Spinal cord (tissue), 10 donors: ENCODE data around the gene C6orf132. TPM values are rescaled to one million over a fixed set of nuclear protein-coding genes. Genes with fewer than 3 reads are reported as not detected.

Source experiments
- DNase-seq, 6 donors: peaks; one replicate each; pipeline versions ENCODE4 v3.0.0 to v3.0.0-alpha.2; 2013 to 2015; ENCODE audit warnings: low spot score in 6 of 6, low read depth in 4 of 6
- H3K27ac ChIP-seq: one replicate; pipeline ENCODE4 v1.5.1; 2013; ENCODE audit warnings: low read depth, low read length, control low read depth
- H3K27me3 ChIP-seq: one replicate; pipeline ENCODE4 v1.6.1; 2013; ENCODE audit warnings: low read length; ENCODE audit not compliant: control insufficient read depth, insufficient read depth
- H3K36me3 ChIP-seq: one replicate; pipeline ENCODE4 v1.6.1; 2013; ENCODE audit warnings: low read length; ENCODE audit not compliant: control insufficient read depth, insufficient read depth
- H3K4me1 ChIP-seq: one replicate; pipeline ENCODE4 v1.6.1; 2013; ENCODE audit warnings: low read length; ENCODE audit not compliant: control insufficient read depth, insufficient read depth
- H3K4me3 ChIP-seq: one replicate; pipeline ENCODE4 v1.5.1; 2013; ENCODE audit warnings: low read depth, low read length, control low read depth
- H3K9me3 ChIP-seq: one replicate; pipeline ENCODE4 v1.6.1; 2013; ENCODE audit warnings: low read length; ENCODE audit not compliant: control insufficient read depth, insufficient read depth
- WGBS: methylation state at CpG from one replicate; pipeline ENCODE4 v1.1.5; 2013; ENCODE audit warnings: missing lambda C conversion rate; ENCODE audit not compliant: insufficient coverage; 5-methylcytosine and 5-hydroxymethylcytosine counted together
- long read RNA-seq, 4 donors: transcript quantifications; one replicate each; lab custom pipeline, GENCODE V29; 2026
- polyA plus RNA-seq, 2 donors: library from polyadenylated mRNA; unstranded; fragments of 120-200 nt; gene quantifications; one replicate each; pipeline ENCODE4 v1.2.1, GENCODE V29; 2013; ENCODE audit not compliant: insufficient read length in 2 of 2
- total RNA-seq, 2 donors: library from RNA; depleted of rRNA in 1 of 2; stranded (reverse); fragments of 120-200 nt in 1 of 2; fragments of >200 nt in 1 of 2; gene quantifications; one replicate each; pipeline versions ENCODE4 v1.2.3 to v1.2.4, GENCODE V29; 2013 to 2014
- donor health status: healthy.

Gene C6orf132
- under 1 TPM; 0.10 to 0.28 TPM for total RNA-seq
- polyA plus RNA-seq, result under 1 TPM; 0.19 to 0.23 TPM
- long read RNA-seq, donor 1, result 0 reads
- long read RNA-seq, donor 2, result 0 reads
- long read RNA-seq, donor 3, result 0 reads
- long read RNA-seq, donor 4, partial matches to known transcripts, result 0 of 1 reads
- long read RNA-seq, donor 4, other reads (novel, unspliced or antisense), result 0 of 1 reads

- H3K27me3 ChIP-seq, result peaks cover 27% of the 10 kb centered on the region
Measured at GRCh38 chr6:42142118-42142835, at the start of gene C6orf132. C6orf132 (minus strand) TSS chr6:42142620; CDS start chr6:42142444, 176 bp downstream.

GRCh38 chr6:42190554-42191183 is 48.2 kb upstream of the C6orf132 start:
- Histone ChIP-seq H3K27me3 (no peaks in the 10 kb centered on the region), H3K27ac (no peak overlapping the region), H3K4me3 (no peak overlapping the region), H3K9me3 (no peaks in the 10 kb centered on the region), H3K36me3 (no peaks in the 10 kb centered on the region), H3K4me1 (no peaks in the 10 kb centered on the region)
- WGBS, result 58% methylated on average over 3 of the region's 5 CpGs
- DNase-seq, result no peak

More at GRCh38 chr6:42142118-42142835, at the start of gene C6orf132:
- under 1% methylated on average over 37 of the region's 60 CpGs for WGBS
- Histone ChIP-seq H3K9me3 (no peaks in the 10 kb centered on the region), H3K4me3 (peak within 1 kb of the TSS; percentile 3), H3K36me3 (no peaks in the 10 kb centered on the region), H3K27ac (no peak within 1 kb of the TSS), H3K4me1 (peaks cover 14% of the 10 kb centered on the region)
- DNase-seq, result no peak

GRCh38 chr6:42188406-42188805 is 46.0 kb upstream of the C6orf132 start:
- no peaks in the 10 kb centered on the region for H3K27me3 ChIP-seq
- H3K4me3 ChIP-seq, result no peak overlapping the region
- H3K36me3 ChIP-seq, result peaks cover 4% of the 10 kb centered on the region
- H3K4me1 ChIP-seq, result no peaks in the 10 kb centered on the region
- no peaks in the 10 kb centered on the region for H3K9me3 ChIP-seq
- DNase-seq, result no peak
- H3K27ac ChIP-seq, result no peak overlapping the region
- 100% methylated on average over 3 of the region's 6 CpGs for WGBS

GRCh38 chr6:42185597-42185996 is 43.2 kb upstream of the C6orf132 start:
- WGBS, result 51% methylated on average over 10 of the region's 10 CpGs
- no peak overlapping the region for H3K27ac ChIP-seq
- no peaks in the 10 kb centered on the region for H3K9me3 ChIP-seq
- no peaks in the 10 kb centered on the region for H3K27me3 ChIP-seq
- peak in 1 of 6 donors; percentile 39 for DNase-seq
- no peaks in the 10 kb centered on the region for H3K4me1 ChIP-seq
- peaks cover 4% of the 10 kb centered on the region for H3K36me3 ChIP-seq
- no peak overlapping the region for H3K4me3 ChIP-seq

GRCh38 chr6:42184475-42184874 is 42.1 kb upstream of the C6orf132 start:
- Histone ChIP-seq H3K4me1 (no peaks in the 10 kb centered on the region), H3K9me3 (no peaks in the 10 kb centered on the region), H3K4me3 (no peak overlapping the region), H3K27ac (no peak overlapping the region), H3K27me3 (no peaks in the 10 kb centered on the region), H3K36me3 (peaks cover 4% of the 10 kb centered on the region)
- 86% methylated on average over 2 of the region's 4 CpGs for WGBS
- no peak for DNase-seq

GRCh38 chr6:42182101-42182500 is 39.7 kb upstream of the C6orf132 start:
- DNase-seq, result no peak
- peaks cover 8% of the 10 kb centered on the region for H3K36me3 ChIP-seq
- H3K27ac ChIP-seq, result no peak overlapping the region
- 80% methylated on average over 1 of the region's 5 CpGs for WGBS
- H3K4me1 ChIP-seq, result peaks cover 16% of the 10 kb centered on the region
- H3K27me3 ChIP-seq, result no peaks in the 10 kb centered on the region
- H3K4me3 ChIP-seq, result no peak overlapping the region
- H3K9me3 ChIP-seq, result no peaks in the 10 kb centered on the region

- H3K36me3 ChIP-seq, result peaks cover 8% of the 10 kb centered on the region
- DNase-seq, result no peak
- no peaks in the 10 kb centered on the region for H3K9me3 ChIP-seq
- 84% methylated on average over 3 of the region's 3 CpGs for WGBS
- peaks cover 16% of the 10 kb centered on the region for H3K4me1 ChIP-seq
- no peak overlapping the region for H3K27ac ChIP-seq
- H3K27me3 ChIP-seq, result no peaks in the 10 kb centered on the region
- no peak overlapping the region for H3K4me3 ChIP-seq
Measured at GRCh38 chr6:42179945-42180313, 37.5 kb upstream of the C6orf132 start.

- Histone ChIP-seq H3K27me3 (no peaks in the 10 kb centered on the region), H3K36me3 (peaks cover 4% of the 10 kb centered on the region), H3K4me3 (no peak overlapping the region), H3K4me1 (peaks cover 16% of the 10 kb centered on the region), H3K9me3 (no peaks in the 10 kb centered on the region), H3K27ac (no peak overlapping the region)
- WGBS, result 91% methylated on average over 17 of the region's 20 CpGs
- no peak for DNase-seq
Measured at GRCh38 chr6:42179261-42179944, 37.0 kb upstream of the C6orf132 start.

GRCh38 chr6:42177514-42178364 is 35.3 kb upstream of the C6orf132 start:
- Histone ChIP-seq H3K27ac (no peak overlapping the region), H3K9me3 (no peaks in the 10 kb centered on the region), H3K36me3 (peaks cover 4% of the 10 kb centered on the region), H3K4me3 (peak overlapping the region; percentile 26), H3K27me3 (no peaks in the 10 kb centered on the region), H3K4me1 (peaks cover 16% of the 10 kb centered on the region)
- WGBS, result 3% methylated on average over 25 of the region's 27 CpGs
- DNase-seq, result peak in 4 of 6 donors; percentile 11 to 83 (median 45)
